ENCODE measurements around the gene TNFRSF4.

DNA sequence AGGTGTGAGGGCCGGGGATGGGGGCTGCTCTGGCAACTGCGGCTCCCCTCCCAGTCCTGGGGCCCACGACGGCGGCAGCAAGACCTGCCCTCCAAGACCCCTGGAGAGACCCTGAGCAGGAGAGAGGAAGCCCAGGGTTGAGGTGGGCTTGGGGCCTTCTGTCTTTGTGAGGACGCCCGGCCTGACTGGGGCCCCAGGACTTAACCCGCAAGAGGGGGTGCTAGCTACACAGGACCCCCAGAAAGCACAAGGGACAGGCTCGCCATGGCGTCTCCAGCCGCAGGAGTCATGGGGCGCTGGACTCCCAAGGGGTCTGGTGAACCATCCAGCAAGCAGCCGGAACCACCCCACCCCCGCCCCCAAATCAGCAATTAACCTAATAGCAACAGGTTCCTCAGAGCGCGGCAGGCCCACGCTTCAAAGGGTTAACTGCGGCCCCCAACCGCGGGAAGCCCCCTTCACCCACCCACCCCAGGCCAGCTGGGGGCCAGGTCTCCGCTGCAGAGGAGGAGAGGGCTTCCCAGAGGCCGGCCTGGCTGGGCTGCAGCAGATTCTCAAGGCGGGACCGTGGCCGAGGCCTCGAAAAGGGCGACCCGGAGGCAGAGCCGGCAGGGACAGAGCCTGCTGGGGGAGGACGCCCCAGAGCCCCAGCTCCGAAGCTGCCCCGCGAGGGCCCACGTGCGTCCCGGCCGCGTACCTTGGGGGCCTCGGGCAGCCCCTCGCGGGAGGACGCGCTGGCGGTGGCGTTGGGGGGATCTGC lies 32.0 kb upstream of the TNFRSF4 start:
- TF ChIP-seq JARID2 (CRISPR knock-in tag; IDR thresholded peaks at IDR 0.05; ENCODE audit: insufficient replicate concordance): no peak
- no peak for TF ChIP-seq ATF2 (CRISPR knock-in tag; IDR thresholded peaks at IDR 0.05)
- TF ChIP-seq FOXJ3 (CRISPR knock-in tag; IDR thresholded peaks at IDR 0.05; ENCODE audit: borderline replicate concordance): no peak
- no peak for TF ChIP-seq SRF (IDR thresholded peaks at IDR 0.05; ENCODE audit: low read depth, low read length)
- TF ChIP-seq, protein P1, sequence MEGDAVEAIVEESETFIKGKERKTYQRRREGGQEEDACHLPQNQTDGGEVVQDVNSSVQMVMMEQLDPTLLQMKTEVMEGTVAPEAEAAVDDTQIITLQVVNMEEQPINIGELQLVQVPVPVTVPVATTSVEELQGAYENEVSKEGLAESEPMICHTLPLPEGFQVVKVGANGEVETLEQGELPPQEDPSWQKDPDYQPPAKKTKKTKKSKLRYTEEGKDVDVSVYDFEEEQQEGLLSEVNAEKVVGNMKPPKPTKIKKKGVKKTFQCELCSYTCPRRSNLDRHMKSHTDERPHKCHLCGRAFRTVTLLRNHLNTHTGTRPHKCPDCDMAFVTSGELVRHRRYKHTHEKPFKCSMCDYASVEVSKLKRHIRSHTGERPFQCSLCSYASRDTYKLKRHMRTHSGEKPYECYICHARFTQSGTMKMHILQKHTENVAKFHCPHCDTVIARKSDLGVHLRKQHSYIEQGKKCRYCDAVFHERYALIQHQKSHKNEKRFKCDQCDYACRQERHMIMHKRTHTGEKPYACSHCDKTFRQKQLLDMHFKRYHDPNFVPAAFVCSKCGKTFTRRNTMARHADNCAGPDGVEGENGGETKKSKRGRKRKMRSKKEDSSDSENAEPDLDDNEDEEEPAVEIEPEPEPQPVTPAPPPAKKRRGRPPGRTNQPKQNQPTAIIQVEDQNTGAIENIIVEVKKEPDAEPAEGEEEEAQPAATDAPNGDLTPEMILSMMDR (CRISPR knock-in tag; IDR thresholded peaks at IDR 0.05): no peak
- no peak for TF ChIP-seq HNRNPUL1 (IDR thresholded peaks at IDR 0.05; ENCODE audit: low read depth, low read length)
- no peak for TF ChIP-seq MLX (CRISPR knock-in tag; IDR thresholded peaks at IDR 0.05)
- no peak for TF ChIP-seq ZNF589 (CRISPR knock-in tag; conservative IDR thresholded peaks at IDR 0.05)
- no peak for TF ChIP-seq ZNF747 (CRISPR knock-in tag; IDR thresholded peaks at IDR 0.05; ENCODE audit: borderline replicate concordance)
- no peak for TF ChIP-seq PCBP1 (IDR thresholded peaks at IDR 0.05; ENCODE audit: borderline replicate concordance, low read depth, low read length)
- TF ChIP-seq MAZ (IDR thresholded peaks at IDR 0.05; ENCODE audit: borderline replicate concordance, low read depth, low read length): no peak
- no peak for TF ChIP-seq MAZ (CRISPR knock-in tag; IDR thresholded peaks at IDR 0.05; ENCODE audit: low read depth)
- no peak for TF ChIP-seq SRSF1 (optimal IDR thresholded peaks at IDR 0.05; ENCODE audit: low read depth, low read length)
